Measurements from ENCODE around the gene SLC17A7.

Gene SLC17A7

DNA sequence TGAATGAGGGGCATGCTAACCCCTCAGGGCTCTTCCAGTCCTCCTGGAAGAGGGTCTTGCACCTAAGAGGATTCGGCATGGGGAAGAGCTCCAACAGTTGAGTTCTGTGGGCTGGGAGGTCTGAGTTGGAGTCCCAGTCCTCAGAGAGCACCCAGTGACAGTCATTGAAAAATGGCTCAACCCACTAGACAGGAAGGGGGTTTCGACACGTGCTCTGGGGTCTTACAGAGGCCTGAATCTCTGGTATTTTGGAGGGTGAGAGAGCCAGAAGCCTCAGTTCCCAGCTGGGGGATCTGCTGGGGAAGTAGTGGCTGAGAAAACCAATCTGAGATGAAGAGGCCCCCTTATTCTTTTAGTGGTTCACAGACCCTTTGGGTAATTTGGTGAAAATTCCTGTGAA, 27.1 kb downstream of the SLC17A7 start:
- H3K4me3 ChIP-seq, result no peak overlapping the region
- intact Hi-C loops (cut with DNase I; ENCODE audit: low total_unique reads), result no loop called here
- peaks cover 0 to 72% of the 10 kb centered on the region in 2 donors for H3K27me3 ChIP-seq
- H3K27ac ChIP-seq, result no peak overlapping the region
- no peak for DNase-seq
- no peaks in the 10 kb centered on the region for H3K36me3 ChIP-seq
- H3K4me1 ChIP-seq, result no peaks in the 10 kb centered on the region
- H3K9me3 ChIP-seq, result no peaks in the 10 kb centered on the region
- TF ChIP-seq, protein P1, sequence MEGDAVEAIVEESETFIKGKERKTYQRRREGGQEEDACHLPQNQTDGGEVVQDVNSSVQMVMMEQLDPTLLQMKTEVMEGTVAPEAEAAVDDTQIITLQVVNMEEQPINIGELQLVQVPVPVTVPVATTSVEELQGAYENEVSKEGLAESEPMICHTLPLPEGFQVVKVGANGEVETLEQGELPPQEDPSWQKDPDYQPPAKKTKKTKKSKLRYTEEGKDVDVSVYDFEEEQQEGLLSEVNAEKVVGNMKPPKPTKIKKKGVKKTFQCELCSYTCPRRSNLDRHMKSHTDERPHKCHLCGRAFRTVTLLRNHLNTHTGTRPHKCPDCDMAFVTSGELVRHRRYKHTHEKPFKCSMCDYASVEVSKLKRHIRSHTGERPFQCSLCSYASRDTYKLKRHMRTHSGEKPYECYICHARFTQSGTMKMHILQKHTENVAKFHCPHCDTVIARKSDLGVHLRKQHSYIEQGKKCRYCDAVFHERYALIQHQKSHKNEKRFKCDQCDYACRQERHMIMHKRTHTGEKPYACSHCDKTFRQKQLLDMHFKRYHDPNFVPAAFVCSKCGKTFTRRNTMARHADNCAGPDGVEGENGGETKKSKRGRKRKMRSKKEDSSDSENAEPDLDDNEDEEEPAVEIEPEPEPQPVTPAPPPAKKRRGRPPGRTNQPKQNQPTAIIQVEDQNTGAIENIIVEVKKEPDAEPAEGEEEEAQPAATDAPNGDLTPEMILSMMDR (IDR thresholded peaks at IDR 0.05), result no peak

DNA sequence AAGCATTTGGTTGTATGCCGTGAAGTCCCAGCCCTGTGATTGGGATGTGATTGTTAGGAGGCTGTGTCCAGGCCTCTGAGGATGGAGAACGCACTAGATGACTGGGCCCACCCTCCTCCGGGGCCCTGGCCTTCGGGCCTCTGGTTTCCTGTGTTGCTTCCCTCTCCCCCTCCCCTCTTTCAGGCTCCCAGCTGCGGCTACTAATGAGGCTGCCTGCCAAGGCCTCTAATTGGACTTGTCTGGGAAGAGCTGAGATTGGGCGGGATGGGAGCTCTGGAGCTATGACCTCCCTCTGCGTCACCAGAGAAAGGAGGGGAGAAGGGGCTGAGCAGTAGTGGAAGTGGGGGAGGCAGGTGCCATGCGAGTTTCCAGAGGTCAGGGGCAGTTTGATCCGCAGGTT, 28.0 kb downstream of the SLC17A7 start:
- intact Hi-C loops (cut with DNase I; ENCODE audit: low total_unique reads), result no loop called here
- peaks cover 0 to 63% of the 10 kb centered on the region in 2 donors for H3K27me3 ChIP-seq
- no peak for DNase-seq

DNA sequence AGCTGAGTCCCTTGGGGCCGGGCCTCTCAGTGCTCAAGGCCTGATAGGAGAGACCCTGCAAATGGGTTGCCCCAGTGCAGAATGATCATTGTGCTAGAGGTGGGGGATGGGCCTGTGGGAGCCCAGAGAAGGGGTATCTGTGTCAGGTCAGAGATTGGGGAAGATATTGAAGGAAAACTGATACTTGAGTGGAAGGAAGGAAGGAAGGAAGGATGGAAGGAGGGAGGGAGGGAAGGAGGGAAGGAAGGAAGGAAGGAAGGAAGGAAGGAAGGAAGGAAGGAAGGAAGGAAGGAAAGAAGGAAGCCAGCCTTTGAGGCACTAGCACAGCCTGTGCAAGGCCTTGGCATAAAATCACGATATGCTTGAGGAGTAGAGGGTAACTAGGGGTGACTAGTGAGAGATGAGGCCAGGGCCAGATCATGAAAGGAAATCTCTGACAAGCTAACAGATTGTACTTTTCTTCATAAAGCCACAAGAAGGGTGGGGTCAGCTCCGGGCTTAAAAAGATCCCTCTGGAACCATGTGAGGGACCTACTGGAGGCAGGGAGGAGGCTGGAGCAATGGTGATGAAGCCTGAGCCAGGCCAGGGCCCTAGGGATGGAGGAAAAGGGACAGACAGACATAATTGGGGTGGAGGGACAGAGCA, 29.5 kb downstream of the SLC17A7 start:
- Histone ChIP-seq H3K27ac (no peak overlapping the region), H3K27me3 (peaks cover 0 to 53% of the 10 kb centered on the region in 2 donors), H3K4me3 (no peak overlapping the region), H3K4me1 (no peaks in the 10 kb centered on the region), H3K36me3 (no peaks in the 10 kb centered on the region), H3K9me3 (no peaks in the 10 kb centered on the region)
- no peak for DNase-seq
- intact Hi-C loops (cut with DNase I; ENCODE audit: low total_unique reads), result no loop called here
- TF ChIP-seq, protein P1 (IDR thresholded peaks at IDR 0.05), result no peak

More for the DNA sequence above, 28.0 kb downstream of the SLC17A7 start:
- Histone ChIP-seq H3K9me3 (no peaks in the 10 kb centered on the region), H3K4me1 (no peaks in the 10 kb centered on the region), H3K4me3 (no peak overlapping the region), H3K36me3 (no peaks in the 10 kb centered on the region), H3K27ac (no peak overlapping the region)
- TF ChIP-seq, protein P1 (IDR thresholded peaks at IDR 0.05), result no peak

DNA sequence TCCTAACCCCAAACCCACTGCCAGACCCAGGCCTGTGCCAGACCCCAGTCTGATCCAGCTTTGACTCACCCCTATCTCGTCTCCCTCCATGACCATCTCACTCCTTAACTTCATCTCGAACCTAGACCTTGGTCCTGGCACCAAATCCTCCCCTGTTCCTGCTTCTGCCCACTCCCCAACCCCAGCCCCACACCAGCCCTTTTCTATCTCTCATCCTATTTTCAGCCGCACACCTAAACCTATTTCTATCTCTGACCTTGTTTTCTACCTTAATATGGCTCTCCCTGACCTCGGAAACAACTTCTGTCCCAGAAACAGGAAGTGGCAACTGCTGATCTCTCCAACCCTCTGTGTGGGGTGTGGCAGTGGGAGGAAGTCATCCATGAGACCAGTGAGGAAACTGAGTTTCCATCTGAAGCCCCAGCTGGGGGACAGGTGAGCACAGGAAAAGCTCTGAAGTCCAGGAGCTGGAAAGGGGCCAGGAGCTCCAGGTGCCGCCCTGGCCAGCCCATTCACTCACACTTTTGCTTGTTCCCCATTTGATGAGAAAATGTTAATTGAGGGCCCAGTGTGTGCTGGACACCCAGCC, 31.8 kb downstream of the SLC17A7 start:
- no peak overlapping the region for H3K27ac ChIP-seq
- no peak for DNase-seq
- intact Hi-C loops (cut with DNase I; ENCODE audit: low total_unique reads), result no loop called here

DNA sequence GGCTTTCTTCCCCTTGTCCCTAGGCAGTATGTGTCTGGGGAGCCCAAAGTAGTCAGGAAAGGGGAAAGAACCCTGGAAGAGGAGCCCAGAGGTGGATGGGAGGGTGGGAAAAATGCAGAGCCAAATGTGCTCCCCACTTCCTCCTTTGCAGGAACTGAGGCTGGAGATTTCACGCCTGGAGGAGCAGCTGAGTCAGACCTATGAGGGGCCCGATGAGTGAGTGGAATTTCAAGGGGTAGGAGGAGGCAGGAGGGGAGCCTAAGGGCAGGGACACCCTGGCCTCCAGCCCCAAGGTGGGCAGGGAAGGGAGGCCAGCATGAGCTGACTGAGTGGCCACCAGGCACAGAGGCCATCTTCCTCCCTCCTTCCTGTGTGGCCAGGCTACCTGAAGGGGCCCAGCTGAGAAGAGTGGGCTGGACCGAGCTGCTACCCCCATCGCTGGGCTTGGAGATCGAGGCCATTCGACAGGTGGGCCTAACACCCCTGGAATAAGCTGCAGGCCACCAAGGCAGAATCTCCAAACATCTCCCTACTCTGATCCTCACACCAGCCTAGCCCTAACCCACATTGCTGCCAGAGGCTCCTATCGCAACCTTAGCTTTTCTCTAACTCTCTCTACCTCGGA, 32.4 kb downstream of the SLC17A7 start:
- Histone ChIP-seq H3K4me1 (no peaks in the 10 kb centered on the region), H3K36me3 (no peaks in the 10 kb centered on the region), H3K9me3 (no peaks in the 10 kb centered on the region), H3K27ac (no peak overlapping the region), H3K27me3 (peaks cover 0 to 26% of the 10 kb centered on the region in 2 donors), H3K4me3 (no peak overlapping the region)
- TF ChIP-seq, protein P1 (IDR thresholded peaks at IDR 0.05), result no peak
- intact Hi-C loops (cut with DNase I; ENCODE audit: low total_unique reads), result no loop called here
- no peak for DNase-seq

More for the DNA sequence above, 31.8 kb downstream of the SLC17A7 start:
- Histone ChIP-seq H3K36me3 (no peaks in the 10 kb centered on the region), H3K4me3 (no peak overlapping the region), H3K4me1 (no peaks in the 10 kb centered on the region), H3K27me3 (peaks cover 0 to 32% of the 10 kb centered on the region in 2 donors), H3K9me3 (no peaks in the 10 kb centered on the region)
- TF ChIP-seq, protein P1 (IDR thresholded peaks at IDR 0.05), result no peak
